ENCODE results near the gene TTC27. TPM values are rescaled to one million over a fixed set of nuclear protein-coding genes. Genes with fewer than 3 reads are reported as not detected.

The TTC27 gene
- total RNA-seq = 12.5 and 14.7 TPM in 2 replicates

GRCh38 chr2:32627814-32628579 is at the start of gene TTC27:
TTC27 (plus strand) TSS chr2:32628050; CDS start chr2:32628293, 243 bp downstream.

